H1 (cell line): ENCODE results near the gene PECR. TPM values are rescaled to one million over a fixed set of nuclear protein-coding genes. Genes with fewer than 3 reads are reported as not detected.

Experiments
- CTCF ChIA-PET: fragments of 300-600 bp; sonication (Branson Sonifier 250); formaldehyde crosslinking; loops from one replicate; lab custom pipeline; 2021; ENCODE audit not compliant: partially characterized antibody; lab: Charles Lee
- POLR2A ChIA-PET: fragments of 300-600 bp; sonication (Branson Sonifier 250); formaldehyde crosslinking; loops from one replicate; lab custom pipeline; 2021; ENCODE audit warnings: inconsistent platforms; ENCODE audit not compliant: partially characterized antibody; lab: Charles Lee
- DNase-seq, 2 experiments: peaks; one replicate each; pipeline versions ENCODE4 v3.0.0 to v3.0.0-alpha.2; 2010 to 2022; ENCODE audit warnings: low spot score in 2 of 2, low read depth in 1 of 2, mixed read lengths in 1 of 2
- FAIRE-seq: peaks from 2 replicates; lab custom pipeline; 2011; peaks lifted over from hg19 to GRCh38; lab: Jason Lieb, UNC
- H2AFZ ChIP-seq: 2 replicates; pipeline ENCODE4 v1.8.1; 2012; ENCODE audit warnings: low read length, inconsistent platforms
- H2AK5ac ChIP-seq: 2 replicates; pipeline ENCODE4 v1.6.1; 2013; ENCODE audit warnings: low read depth, low read length
- H2BK120ac ChIP-seq: replicated peaks from 2 replicates; pipeline ENCODE3; 2013; ENCODE audit warnings: low read depth, low read length, inconsistent platforms
- H2BK12ac ChIP-seq: 2 replicates; pipeline ENCODE4 v1.6.1; 2013; ENCODE audit warnings: low read depth, low read length
- H2BK15ac ChIP-seq: 2 replicates; pipeline ENCODE4 v1.6.1; 2013; ENCODE audit warnings: low read length
- H2BK20ac ChIP-seq: 2 replicates; pipeline ENCODE4 v1.6.1; 2013; ENCODE audit warnings: low read length
- H2BK5ac ChIP-seq: 2 replicates; pipeline ENCODE4 v1.6.1; 2013; ENCODE audit warnings: low read depth, low read length
- H3K14ac ChIP-seq: 2 replicates; pipeline ENCODE4 v1.6.1; 2013; ENCODE audit warnings: inconsistent platforms; ENCODE audit not compliant: insufficient read length
- H3K18ac ChIP-seq: 2 replicates; pipeline ENCODE4 v1.6.1; 2013; ENCODE audit warnings: low read length; ENCODE audit errors: extremely low read depth
- H3K23ac ChIP-seq: 2 replicates; pipeline ENCODE4 v1.6.1; 2013; ENCODE audit warnings: inconsistent platforms; ENCODE audit not compliant: insufficient read length
- H3K23me2 ChIP-seq: 2 replicates; pipeline ENCODE4 v1.6.1; 2013; ENCODE audit warnings: low read depth, low read length
- H3K27ac ChIP-seq: 2 replicates; pipeline ENCODE4 v1.6.1; 2011; ENCODE audit warnings: low read depth, low read length, inconsistent platforms
- H3K27me3 ChIP-seq, 4 experiments: replicated peaks in 1 of 4; 1 replicate in 1 of 4; 2 replicates in 3 of 4; pipeline versions ENCODE4 v1.6.1 to v1.8.1; 2011 to 2013; ENCODE audit warnings: low read length in 3 of 4, mild to moderate bottlenecking in 3 of 4, inconsistent platforms in 2 of 4, mixed read lengths in 2 of 4, moderate library complexity in 1 of 4; ENCODE audit not compliant: control insufficient read depth in 3 of 4, insufficient read depth in 3 of 4; ENCODE audit errors: extremely low read depth in 1 of 4
- H3K36me3 ChIP-seq, 4 experiments: 2 replicates each; pipeline versions ENCODE4 v1.6.1 to v1.8.1; 2011 to 2013; ENCODE audit warnings: mild to moderate bottlenecking in 4 of 4, low read length in 3 of 4, moderate library complexity in 2 of 4, control low read depth in 1 of 4, inconsistent platforms in 1 of 4; ENCODE audit not compliant: insufficient read depth in 4 of 4, control insufficient read depth in 2 of 4
- H3K4ac ChIP-seq: replicated peaks from 2 replicates; pipeline ENCODE3; 2013; ENCODE audit warnings: low read length, low read depth, mixed read lengths, inconsistent platforms; ENCODE audit not compliant: insufficient read length
- H3K4me1 ChIP-seq, 4 experiments: replicated peaks in 1 of 4; 1 replicate in 1 of 4; 2 replicates in 3 of 4; pipeline versions ENCODE4 v1.6.1 to v1.8.1; 2011 to 2013; ENCODE audit warnings: low read length in 3 of 4, inconsistent platforms in 2 of 4, mixed read lengths in 1 of 4; ENCODE audit not compliant: insufficient read depth in 4 of 4, control insufficient read depth in 3 of 4
- H3K4me2 ChIP-seq, 2 experiments: 2 replicates each; pipeline versions ENCODE4 v1.6.1 to v1.8.1; 2011 to 2013; ENCODE audit warnings: low read depth in 2 of 2, low read length in 2 of 2, control low read depth in 1 of 2, inconsistent platforms in 1 of 2, mild to moderate bottlenecking in 1 of 2; ENCODE audit not compliant: insufficient read depth in 1 of 2
- H3K4me3 ChIP-seq, 4 experiments: fragments of 200-600, 300-600 bp in 1 of 4; sonication (generic), shearing (Covaris generic), sonication (Bioruptor Twin) in 1 of 4; 2 replicates each; pipeline versions ENCODE4 v1.5.1 to v1.8.1; 2011 to 2016; ENCODE audit warnings: low read length in 4 of 4, low read depth in 3 of 4, control low read depth in 2 of 4, inconsistent platforms in 2 of 4, mild to moderate bottlenecking in 2 of 4, mixed read lengths in 1 of 4, moderate library complexity in 1 of 4; ENCODE audit not compliant: insufficient read depth in 2 of 4; ENCODE audit errors: extremely low read depth in 1 of 4
- H3K56ac ChIP-seq: replicated peaks from 2 replicates; pipeline ENCODE3; 2013; ENCODE audit warnings: low read depth, mild to moderate bottlenecking, mixed read lengths, low read length, inconsistent platforms; ENCODE audit not compliant: insufficient read length
- H3K79me1 ChIP-seq: 2 replicates; pipeline ENCODE4 v1.6.1; 2013; ENCODE audit warnings: low read depth, low read length, control low read depth
- H3K79me2 ChIP-seq, 2 experiments: 2 replicates each; pipeline versions ENCODE4 v1.6.1 to v1.8.1; 2012 to 2013; ENCODE audit warnings: low read length in 2 of 2, mild to moderate bottlenecking in 2 of 2, inconsistent platforms in 1 of 2; ENCODE audit not compliant: insufficient read depth in 2 of 2, control insufficient read depth in 1 of 2
- H3K9ac ChIP-seq, 4 experiments: replicated peaks in 1 of 4; 1 replicate in 1 of 4; 2 replicates in 3 of 4; pipeline versions ENCODE4 v1.6.1 to v1.8.1; 2011 to 2013; ENCODE audit warnings: low read depth in 3 of 4, low read length in 3 of 4, control low read depth in 2 of 4, mild to moderate bottlenecking in 2 of 4, moderate library complexity in 2 of 4, inconsistent platforms in 1 of 4; ENCODE audit errors: extremely low read depth in 1 of 4
- H3K9me3 ChIP-seq, 2 experiments: 2 replicates each; pipeline versions ENCODE4 v1.6.1 to v1.8.1; 2012 to 2013; ENCODE audit warnings: mild to moderate bottlenecking in 2 of 2, moderate library complexity in 2 of 2, control low read depth in 1 of 2, inconsistent platforms in 1 of 2, low read depth in 1 of 2, low read length in 1 of 2, mixed read lengths in 1 of 2; ENCODE audit not compliant: insufficient read depth in 2 of 2
- H4K20me1 ChIP-seq, 2 experiments: replicated peaks in 1 of 2; 2 replicates each; pipeline versions ENCODE3 to v1.8.1; 2011 to 2013; ENCODE audit warnings: inconsistent platforms in 2 of 2, low read length in 2 of 2, mild to moderate bottlenecking in 1 of 2; ENCODE audit not compliant: insufficient read depth in 2 of 2, control insufficient read depth in 1 of 2
- H4K5ac ChIP-seq: 2 replicates; pipeline ENCODE4 v1.6.1; 2013; ENCODE audit warnings: low read length, low read depth, mixed read lengths, inconsistent platforms; ENCODE audit not compliant: insufficient read length
- H4K8ac ChIP-seq: 2 replicates; pipeline ENCODE4 v1.8.0; 2013; ENCODE audit warnings: mild to moderate bottlenecking, moderate library complexity, low read length, inconsistent platforms; ENCODE audit not compliant: insufficient read depth; ENCODE audit errors: extremely low read depth
- H4K91ac ChIP-seq: replicated peaks from 2 replicates; pipeline ENCODE3; 2013; ENCODE audit warnings: low read length, mixed read lengths, inconsistent platforms; ENCODE audit not compliant: insufficient read length
- CREB1 ChIP-seq: IDR thresholded peaks from 2 replicates; pipeline ENCODE4 v1.6.1; 2012; ENCODE audit warnings: inconsistent platforms
- HDAC6 ChIP-seq: IDR thresholded peaks from one replicate; pipeline ENCODE4 v1.7.1; 2012; ENCODE audit warnings: low read depth, mild to moderate bottlenecking, inconsistent platforms, low read length, moderate library complexity
- POLR2AphosphoS5 ChIP-seq: IDR thresholded peaks from 2 replicates; pipeline ENCODE4 v1.6.1; 2011; ENCODE audit warnings: low read depth, low read length
- RXRA ChIP-seq: IDR thresholded peaks from 2 replicates; pipeline ENCODE4 v1.6.1; 2011; ENCODE audit warnings: low read depth, mild to moderate bottlenecking, low read length, moderate library complexity; ENCODE audit not compliant: insufficient read depth
- SIRT6 ChIP-seq: IDR thresholded peaks from one replicate; pipeline ENCODE4 v1.7.1; 2012; ENCODE audit warnings: low read length, inconsistent platforms
- SUZ12 ChIP-seq: fragments of 200-600 bp; sonication (generic); IDR thresholded peaks from 2 replicates; pipeline ENCODE4 v1.6.1; 2012; ENCODE audit warnings: mild to moderate bottlenecking, inconsistent platforms, low read length, moderate library complexity, mixed read lengths
- WGBS, 2 experiments: shearing (Covaris generic) in 1 of 2; methylation state at CpG; one replicate each; pipeline versions ENCODE4 v1.1.6 to v1.1.7; 2013 to 2015; ENCODE audit warnings: low lambda C conversion rate in 2 of 2, mixed read lengths in 2 of 2, inconsistent platforms in 1 of 2, low coverage in 1 of 2, missing lambda C conversion rate in 1 of 2; ENCODE audit not compliant: insufficient replicate concordance in 2 of 2, insufficient coverage in 1 of 2, insufficient read length in 1 of 2; ENCODE audit errors: extremely low coverage in 1 of 2, missing lambda C conversion rate in 1 of 2; 5-methylcytosine and 5-hydroxymethylcytosine counted together
- polyA plus RNA-seq, 7 experiments: library from polyadenylated mRNA; depleted of rRNA in 3 of 7; stranded (reverse) in 5 of 7; unstranded in 2 of 7; fragments of >200 nt in 5 of 7; fragments of 200-250 nt in 2 of 7; gene quantifications; 1 replicate in 5 of 7; 2 replicates in 1 of 7; 4 replicates in 1 of 7; pipeline versions ENCODE4 v1.2.1 to v1.2.3, GENCODE V29; 2011 to 2013; ENCODE audit warnings: missing spikeins in 2 of 7, mixed read lengths in 2 of 7
- total RNA-seq: library from RNA; stranded (reverse); fragmentation: NEBNext Ultra II Directional; extraction: Animal tissue kit (Norgen Biotek cat#: 25700); gene quantifications from 2 replicates; pipeline ENCODE4 v1.2.1, GENCODE V29; 2021

The PECR gene
- total and polyA plus RNA-seq, 2 of the 8 experiments (the other 6 are each of a cell fraction or from before 2014, with no cell fraction given): 15.9 to 19.2 TPM

DNA sequence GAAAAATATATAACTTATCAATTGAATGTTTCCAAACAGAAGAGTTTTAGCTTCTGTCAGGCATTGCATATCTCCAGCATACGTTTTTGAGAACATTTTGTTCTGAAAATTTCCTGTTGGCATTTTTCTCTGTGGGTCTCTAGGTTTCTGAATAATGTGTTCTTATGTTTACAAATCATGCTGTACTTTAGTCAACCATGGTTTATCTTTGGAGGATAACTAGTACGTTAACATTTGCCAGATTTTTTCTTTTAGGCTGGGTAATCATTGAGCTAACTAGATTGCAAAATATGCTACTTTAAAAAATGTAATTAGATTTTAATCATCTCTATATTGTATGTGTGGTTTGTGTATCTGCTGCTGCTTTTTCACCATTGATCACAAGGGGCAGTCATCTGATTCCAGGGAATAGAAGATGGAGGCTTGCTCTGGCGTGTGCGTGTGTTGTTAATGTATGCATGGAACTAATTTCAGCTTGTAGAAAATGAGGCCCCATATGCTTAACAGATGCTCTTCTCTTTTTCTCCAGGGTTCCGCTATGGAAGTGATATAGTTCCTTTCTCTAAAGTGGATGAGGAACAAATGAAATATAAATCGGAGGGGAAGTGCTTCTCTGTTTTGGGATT lies 48.9 kb upstream of the PECR start:
- no peaks in the 10 kb centered on the region; the same call in 1 of the 2 replicates for H3K79me1 ChIP-seq
- H3K9ac ChIP-seq: no peak overlapping the region
- no peak overlapping the region for H4K5ac ChIP-seq
- ChIA-PET CTCF (interaction anchor here (0.7 to 3.4 kb wide), 8 partner anchors 11 to 83 kb away, joined by 3 to 24 read pairs (median 4); no protein-coding TSS in a partner anchor), POLR2A (interaction anchor here (1.1 to 2.9 kb wide), 8 partner anchors 10 to 65 kb away, joined by 3 to 23 read pairs (median 5); no protein-coding TSS in a partner anchor)
- no peak overlapping the region for H3K4me2 ChIP-seq
- H4K91ac ChIP-seq: no peak overlapping the region
- H2BK5ac ChIP-seq: no peak overlapping the region
- peaks cover 0 to 1% (median 0%) of the 10 kb centered on the region in 4 experiments; a peak in 1 of 7 replicates for H3K27me3 ChIP-seq
- 88% methylated on average over 6 of the region's 6 CpGs; no CpG with 5 or more reads in 1 of the 2 experiments for WGBS, 2 experiments
- no peak overlapping the region for H2BK20ac ChIP-seq
- no peaks in the 10 kb centered on the region for H3K9me3 ChIP-seq
- no peak overlapping the region for H2BK15ac ChIP-seq
- H3K27ac ChIP-seq: no peak overlapping the region
- no peak overlapping the region for H2AFZ ChIP-seq
- H3K4me1 ChIP-seq: no peaks in the 10 kb centered on the region
- H2BK12ac ChIP-seq: no peak overlapping the region
- H3K18ac ChIP-seq: no peak overlapping the region
- H3K56ac ChIP-seq: no peak overlapping the region
- H2AK5ac ChIP-seq: no peak overlapping the region
- peaks cover 0 to 68% of the 10 kb centered on the region in 2 experiments; a peak in 2 of 4 replicates for H3K79me2 ChIP-seq
- no peaks in the 10 kb centered on the region for H3K23me2 ChIP-seq
- peaks cover 48 to 100% (median 88%) of the 10 kb centered on the region in 4 experiments for H3K36me3 ChIP-seq
- H3K4me3 ChIP-seq: no peak overlapping the region
- H3K23ac ChIP-seq: no peak overlapping the region
- DNase-seq (no peak), FAIRE-seq (no peak)
- no peak overlapping the region for H2BK120ac ChIP-seq
- no peak overlapping the region for H4K8ac ChIP-seq
- no peak overlapping the region for H3K14ac ChIP-seq
- no peak overlapping the region for H3K4ac ChIP-seq
- H4K20me1 ChIP-seq: peaks cover 0 to 6% of the 10 kb centered on the region in 2 experiments
- TF ChIP-seq RXRA: no peak
- TF ChIP-seq SIRT6: no peak
- no peak for TF ChIP-seq CREB1
- no peak for TF ChIP-seq SUZ12
- TF ChIP-seq HDAC6: no peak
- TF ChIP-seq POLR2AphosphoS5: no peak
